H1 (cell line): Measurements from ENCODE around the gene AFAP1L2. TPM values are rescaled to one million over a fixed set of nuclear protein-coding genes. Genes with fewer than 3 reads are reported as not detected.

Source experiments
- CTCF ChIA-PET: fragments of 300-600 bp; sonication (Branson Sonifier 250); formaldehyde crosslinking; loops from one replicate; lab custom pipeline; 2021; ENCODE audit not compliant: partially characterized antibody; lab: Charles Lee
- POLR2A ChIA-PET: fragments of 300-600 bp; sonication (Branson Sonifier 250); formaldehyde crosslinking; loops from one replicate; lab custom pipeline; 2021; ENCODE audit warnings: inconsistent platforms; ENCODE audit not compliant: partially characterized antibody; lab: Charles Lee
- DNase-seq, 2 experiments: peaks; one replicate each; pipeline versions ENCODE4 v3.0.0 to v3.0.0-alpha.2; 2010 to 2022; ENCODE audit warnings: low spot score in 2 of 2, low read depth in 1 of 2, mixed read lengths in 1 of 2
- FAIRE-seq: peaks from 2 replicates; lab custom pipeline; 2011; peaks lifted over from hg19 to GRCh38; lab: Jason Lieb, UNC
- H2AFZ ChIP-seq: 2 replicates; pipeline ENCODE4 v1.8.1; 2012; ENCODE audit warnings: low read length, inconsistent platforms
- H2AK5ac ChIP-seq: 2 replicates; pipeline ENCODE4 v1.6.1; 2013; ENCODE audit warnings: low read depth, low read length
- H2BK120ac ChIP-seq: replicated peaks from 2 replicates; pipeline ENCODE3; 2013; ENCODE audit warnings: low read depth, low read length, inconsistent platforms
- H2BK12ac ChIP-seq: 2 replicates; pipeline ENCODE4 v1.6.1; 2013; ENCODE audit warnings: low read depth, low read length
- H2BK15ac ChIP-seq: 2 replicates; pipeline ENCODE4 v1.6.1; 2013; ENCODE audit warnings: low read length
- H2BK20ac ChIP-seq: 2 replicates; pipeline ENCODE4 v1.6.1; 2013; ENCODE audit warnings: low read length
- H2BK5ac ChIP-seq: 2 replicates; pipeline ENCODE4 v1.6.1; 2013; ENCODE audit warnings: low read depth, low read length
- H3K14ac ChIP-seq: 2 replicates; pipeline ENCODE4 v1.6.1; 2013; ENCODE audit warnings: inconsistent platforms; ENCODE audit not compliant: insufficient read length
- H3K18ac ChIP-seq: 2 replicates; pipeline ENCODE4 v1.6.1; 2013; ENCODE audit warnings: low read length; ENCODE audit errors: extremely low read depth
- H3K23ac ChIP-seq: 2 replicates; pipeline ENCODE4 v1.6.1; 2013; ENCODE audit warnings: inconsistent platforms; ENCODE audit not compliant: insufficient read length
- H3K23me2 ChIP-seq: 2 replicates; pipeline ENCODE4 v1.6.1; 2013; ENCODE audit warnings: low read depth, low read length
- H3K27ac ChIP-seq: 2 replicates; pipeline ENCODE4 v1.6.1; 2011; ENCODE audit warnings: low read depth, low read length, inconsistent platforms
- H3K27me3 ChIP-seq, 4 experiments: replicated peaks in 1 of 4; 1 replicate in 1 of 4; 2 replicates in 3 of 4; pipeline versions ENCODE4 v1.6.1 to v1.8.1; 2011 to 2013; ENCODE audit warnings: low read length in 3 of 4, mild to moderate bottlenecking in 3 of 4, inconsistent platforms in 2 of 4, mixed read lengths in 2 of 4, moderate library complexity in 1 of 4; ENCODE audit not compliant: control insufficient read depth in 3 of 4, insufficient read depth in 3 of 4; ENCODE audit errors: extremely low read depth in 1 of 4
- H3K36me3 ChIP-seq, 4 experiments: 2 replicates each; pipeline versions ENCODE4 v1.6.1 to v1.8.1; 2011 to 2013; ENCODE audit warnings: mild to moderate bottlenecking in 4 of 4, low read length in 3 of 4, moderate library complexity in 2 of 4, control low read depth in 1 of 4, inconsistent platforms in 1 of 4; ENCODE audit not compliant: insufficient read depth in 4 of 4, control insufficient read depth in 2 of 4
- H3K4ac ChIP-seq: replicated peaks from 2 replicates; pipeline ENCODE3; 2013; ENCODE audit warnings: low read length, low read depth, mixed read lengths, inconsistent platforms; ENCODE audit not compliant: insufficient read length
- H3K4me1 ChIP-seq, 4 experiments: replicated peaks in 1 of 4; 1 replicate in 1 of 4; 2 replicates in 3 of 4; pipeline versions ENCODE4 v1.6.1 to v1.8.1; 2011 to 2013; ENCODE audit warnings: low read length in 3 of 4, inconsistent platforms in 2 of 4, mixed read lengths in 1 of 4; ENCODE audit not compliant: insufficient read depth in 4 of 4, control insufficient read depth in 3 of 4
- H3K4me2 ChIP-seq, 2 experiments: 2 replicates each; pipeline versions ENCODE4 v1.6.1 to v1.8.1; 2011 to 2013; ENCODE audit warnings: low read depth in 2 of 2, low read length in 2 of 2, control low read depth in 1 of 2, inconsistent platforms in 1 of 2, mild to moderate bottlenecking in 1 of 2; ENCODE audit not compliant: insufficient read depth in 1 of 2
- H3K4me3 ChIP-seq, 4 experiments: fragments of 200-600, 300-600 bp in 1 of 4; sonication (generic), shearing (Covaris generic), sonication (Bioruptor Twin) in 1 of 4; 2 replicates each; pipeline versions ENCODE4 v1.5.1 to v1.8.1; 2011 to 2016; ENCODE audit warnings: low read length in 4 of 4, low read depth in 3 of 4, control low read depth in 2 of 4, inconsistent platforms in 2 of 4, mild to moderate bottlenecking in 2 of 4, mixed read lengths in 1 of 4, moderate library complexity in 1 of 4; ENCODE audit not compliant: insufficient read depth in 2 of 4; ENCODE audit errors: extremely low read depth in 1 of 4
- H3K56ac ChIP-seq: replicated peaks from 2 replicates; pipeline ENCODE3; 2013; ENCODE audit warnings: low read depth, mild to moderate bottlenecking, mixed read lengths, low read length, inconsistent platforms; ENCODE audit not compliant: insufficient read length
- H3K79me1 ChIP-seq: 2 replicates; pipeline ENCODE4 v1.6.1; 2013; ENCODE audit warnings: low read depth, low read length, control low read depth
- H3K79me2 ChIP-seq, 2 experiments: 2 replicates each; pipeline versions ENCODE4 v1.6.1 to v1.8.1; 2012 to 2013; ENCODE audit warnings: low read length in 2 of 2, mild to moderate bottlenecking in 2 of 2, inconsistent platforms in 1 of 2; ENCODE audit not compliant: insufficient read depth in 2 of 2, control insufficient read depth in 1 of 2
- H3K9ac ChIP-seq, 4 experiments: replicated peaks in 1 of 4; 1 replicate in 1 of 4; 2 replicates in 3 of 4; pipeline versions ENCODE4 v1.6.1 to v1.8.1; 2011 to 2013; ENCODE audit warnings: low read depth in 3 of 4, low read length in 3 of 4, control low read depth in 2 of 4, mild to moderate bottlenecking in 2 of 4, moderate library complexity in 2 of 4, inconsistent platforms in 1 of 4; ENCODE audit errors: extremely low read depth in 1 of 4
- H3K9me3 ChIP-seq, 2 experiments: 2 replicates each; pipeline versions ENCODE4 v1.6.1 to v1.8.1; 2012 to 2013; ENCODE audit warnings: mild to moderate bottlenecking in 2 of 2, moderate library complexity in 2 of 2, control low read depth in 1 of 2, inconsistent platforms in 1 of 2, low read depth in 1 of 2, low read length in 1 of 2, mixed read lengths in 1 of 2; ENCODE audit not compliant: insufficient read depth in 2 of 2
- H4K20me1 ChIP-seq, 2 experiments: replicated peaks in 1 of 2; 2 replicates each; pipeline versions ENCODE3 to v1.8.1; 2011 to 2013; ENCODE audit warnings: inconsistent platforms in 2 of 2, low read length in 2 of 2, mild to moderate bottlenecking in 1 of 2; ENCODE audit not compliant: insufficient read depth in 2 of 2, control insufficient read depth in 1 of 2
- H4K5ac ChIP-seq: 2 replicates; pipeline ENCODE4 v1.6.1; 2013; ENCODE audit warnings: low read length, low read depth, mixed read lengths, inconsistent platforms; ENCODE audit not compliant: insufficient read length
- H4K8ac ChIP-seq: 2 replicates; pipeline ENCODE4 v1.8.0; 2013; ENCODE audit warnings: mild to moderate bottlenecking, moderate library complexity, low read length, inconsistent platforms; ENCODE audit not compliant: insufficient read depth; ENCODE audit errors: extremely low read depth
- H4K91ac ChIP-seq: replicated peaks from 2 replicates; pipeline ENCODE3; 2013; ENCODE audit warnings: low read length, mixed read lengths, inconsistent platforms; ENCODE audit not compliant: insufficient read length
- EP300 ChIP-seq, 2 experiments: IDR thresholded peaks; 1 replicate in 1 of 2; 2 replicates in 1 of 2; pipeline ENCODE4 v1.6.1; 2011 to 2012; ENCODE audit warnings: low read depth in 2 of 2, low read length in 2 of 2, mild to moderate bottlenecking in 2 of 2, borderline replicate concordance in 1 of 2, inconsistent platforms in 1 of 2, moderate library complexity in 1 of 2
- JUN ChIP-seq: IDR thresholded peaks from 2 replicates; pipeline ENCODE4 v1.6.1; 2011; ENCODE audit warnings: low read depth, mild to moderate bottlenecking, improper control_type of control experiment, low read length
- WGBS, 2 experiments: shearing (Covaris generic) in 1 of 2; methylation state at CpG; one replicate each; pipeline versions ENCODE4 v1.1.6 to v1.1.7; 2013 to 2015; ENCODE audit warnings: low lambda C conversion rate in 2 of 2, mixed read lengths in 2 of 2, inconsistent platforms in 1 of 2, low coverage in 1 of 2, missing lambda C conversion rate in 1 of 2; ENCODE audit not compliant: insufficient replicate concordance in 2 of 2, insufficient coverage in 1 of 2, insufficient read length in 1 of 2; ENCODE audit errors: extremely low coverage in 1 of 2, missing lambda C conversion rate in 1 of 2; 5-methylcytosine and 5-hydroxymethylcytosine counted together
- polyA plus RNA-seq, 7 experiments: library from polyadenylated mRNA; depleted of rRNA in 3 of 7; stranded (reverse) in 5 of 7; unstranded in 2 of 7; fragments of >200 nt in 5 of 7; fragments of 200-250 nt in 2 of 7; gene quantifications; 1 replicate in 5 of 7; 2 replicates in 1 of 7; 4 replicates in 1 of 7; pipeline versions ENCODE4 v1.2.1 to v1.2.3, GENCODE V29; 2011 to 2013; ENCODE audit warnings: missing spikeins in 2 of 7, mixed read lengths in 2 of 7
- total RNA-seq: library from RNA; stranded (reverse); fragmentation: NEBNext Ultra II Directional; extraction: Animal tissue kit (Norgen Biotek cat#: 25700); gene quantifications from 2 replicates; pipeline ENCODE4 v1.2.1, GENCODE V29; 2021
- TF ChIP-seq, protein P1 (sequence below): IDR thresholded peaks from 2 replicates; pipeline ENCODE4 v1.6.1; 2012; ENCODE audit warnings: inconsistent platforms

AFAP1L2 gene
- total and polyA plus RNA-seq, 2 of the 8 experiments (the other 6 are each of a cell fraction or from before 2014, with no cell fraction given) = 3.9 to 6.4 TPM

- H3K4me3 ChIP-seq = no peak overlapping the region
- no peaks in the 10 kb centered on the region for H3K27me3 ChIP-seq
- H4K91ac ChIP-seq = no peak overlapping the region
- H2BK120ac ChIP-seq = no peak overlapping the region
- no peak overlapping the region for H3K18ac ChIP-seq
- no peaks in the 10 kb centered on the region for H3K23me2 ChIP-seq
- H3K36me3 ChIP-seq = peaks cover 2 to 13% (median 9%) of the 10 kb centered on the region in 4 experiments; a peak in 6 of 8 replicates
- no peak overlapping the region for H3K14ac ChIP-seq
- H4K20me1 ChIP-seq = peaks cover 0 to 2% of the 10 kb centered on the region in 2 experiments
- TF ChIP-seq JUN = no peak
- TF ChIP-seq EP300 (IDR thresholded peaks at IDR 0.05; ENCODE audit: borderline replicate concordance in 1 of 2, low read depth in 2 of 2, low read length in 2 of 2) = no peak
- TF ChIP-seq, protein P1, sequence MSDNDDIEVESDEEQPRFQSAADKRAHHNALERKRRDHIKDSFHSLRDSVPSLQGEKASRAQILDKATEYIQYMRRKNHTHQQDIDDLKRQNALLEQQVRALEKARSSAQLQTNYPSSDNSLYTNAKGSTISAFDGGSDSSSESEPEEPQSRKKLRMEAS = no peak
- H4K8ac ChIP-seq = no peak overlapping the region
- no peak overlapping the region for H2AFZ ChIP-seq
- H3K23ac ChIP-seq = no peak overlapping the region
- H3K4me2 ChIP-seq = no peak overlapping the region
- no peak overlapping the region for H2BK15ac ChIP-seq
- H3K4ac ChIP-seq = no peak overlapping the region
- H2AK5ac ChIP-seq = no peak overlapping the region
- H3K79me2 ChIP-seq = no peaks in the 10 kb centered on the region
- H3K56ac ChIP-seq = no peak overlapping the region
- ChIA-PET POLR2A (no interaction called here), CTCF (interaction anchor here (0.8 to 20.2 kb wide), 11 partner anchors 10 to 136 kb away, joined by 3 to 269 read pairs (median 8); no protein-coding TSS in a partner anchor)
- FAIRE-seq (no peak), DNase-seq (no peak)
- H2BK12ac ChIP-seq = no peak overlapping the region
- no peak overlapping the region for H2BK5ac ChIP-seq
- no peak overlapping the region for H2BK20ac ChIP-seq
- no peak overlapping the region for H4K5ac ChIP-seq
- no peak overlapping the region for H3K27ac ChIP-seq
- no peaks in the 10 kb centered on the region for H3K4me1 ChIP-seq
- H3K9ac ChIP-seq = no peak overlapping the region
- H3K79me1 ChIP-seq = no peaks in the 10 kb centered on the region
- H3K9me3 ChIP-seq = no peaks in the 10 kb centered on the region
- 94% methylated on average over 2 of the region's 2 CpGs; no CpG with 5 or more reads in 1 of the 2 experiments for WGBS, 2 experiments
These were observed 32.6 kb upstream of the AFAP1L2 start for GRCh38 chr10:114436941-114437340.
